MV-4-11 (cell line): ENCODE measurements around the gene PINLYP.

Source experiments
- DNase-seq: peaks from one replicate; lab custom pipeline; 2025; lab: John Stamatoyannopoulos, UW

Gene PINLYP

GRCh38 chr19:43606569-43607229 lies 31.1 kb downstream of the PINLYP start:
- DNase-seq, result no peak

GRCh38 chr19:43607238-43608205 lies 31.9 kb downstream of the PINLYP start:
- no peak for DNase-seq

GRCh38 chr19:43609872-43610271 lies 34.3 kb downstream of the PINLYP start:
- no peak for DNase-seq

- DNase-seq, result no peak
Measured at GRCh38 chr19:43610493-43610892, 34.9 kb downstream of the PINLYP start.

- no peak for DNase-seq
Measured at GRCh38 chr19:43611788-43612187, 36.2 kb downstream of the PINLYP start, which contains the start of gene SRRM5. TSS of gene SRRM5 (plus strand) at chr19:43612088. CDS start at chr19:43612122, 34 bp downstream.

GRCh38 chr19:43612374-43612773 lies 36.8 kb downstream of the PINLYP start:
- no peak for DNase-seq

GRCh38 chr19:43616306-43616705 lies 40.7 kb downstream of the PINLYP start:
- no peak for DNase-seq

GRCh38 chr19:43616954-43617353 lies 41.4 kb downstream of the PINLYP start:
- no peak for DNase-seq

- DNase-seq, result peak; percentile 74
Measured at GRCh38 chr19:43618921-43619261, 43.3 kb downstream of the PINLYP start.

GRCh38 chr19:43619262-43620060 lies 43.9 kb downstream of the PINLYP start, which contains the start of gene ZNF428:
TSS of gene ZNF428 (minus strand) at chr19:43619629. CDS start at chr19:43614304, 5,325 bp downstream.
- peak; percentile 94 for DNase-seq

- DNase-seq, result peak; percentile 23
Measured at GRCh38 chr19:43620061-43621001, 44.7 kb downstream of the PINLYP start.

GRCh38 chr19:43622070-43622469 lies 46.5 kb downstream of the PINLYP start:
- no peak for DNase-seq

GRCh38 chr19:43622956-43623355 lies 47.4 kb downstream of the PINLYP start:
- DNase-seq, result no peak

- DNase-seq, result no peak
Measured at GRCh38 chr19:43623889-43624670, 48.5 kb downstream of the PINLYP start.

- peak; percentile 57 for DNase-seq
Measured at GRCh38 chr19:43624933-43625332, 49.3 kb downstream of the PINLYP start.

GRCh38 chr19:43625918-43626579 lies 50.4 kb downstream of the PINLYP start:
- peak; percentile 55 for DNase-seq

GRCh38 chr19:43626838-43627237 lies 51.2 kb downstream of the PINLYP start:
- DNase-seq, result no peak

- no peak for DNase-seq
Measured at GRCh38 chr19:43628646-43629326, 53.2 kb downstream of the PINLYP start.

- no peak for DNase-seq
Measured at GRCh38 chr19:43631491-43631890, 55.9 kb downstream of the PINLYP start.
